Panc1 (cell line): ENCODE measurements around the gene GALNT10. TPM values are rescaled to one million over a fixed set of nuclear protein-coding genes. Genes with fewer than 3 reads are reported as not detected.

Experiments used
- ATAC-seq: fragments of 200-7000 bp; cut with Tn5 transposase; 2 replicates; pipeline ENCODE4 v1.9.1; 2020; ENCODE audit warnings: mild to moderate bottlenecking, moderate library complexity
- BruUV-seq: library from RNA; stranded (reverse); fragments of 400-500 nt; replicated peaks from 2 replicates; lab custom pipeline; 2021; lab: Mats Ljungman, UMichigan
- CTCF ChIA-PET: fragments of 300-600 bp; sonication (Branson Sonifier 250); formaldehyde crosslinking; loops from one replicate; lab custom pipeline; 2022; ENCODE audit warnings: antibody characterized with exemption; lab: Charles Lee
- POLR2A ChIA-PET: fragments of 300-600 bp; sonication (Branson Sonifier 250); formaldehyde crosslinking; loops from one replicate; lab custom pipeline; 2022; ENCODE audit warnings: antibody characterized with exemption; lab: Charles Lee
- DNase-seq: peaks from one replicate; pipeline ENCODE4 v3.0.0-alpha.2; 2010; ENCODE audit warnings: low read depth, low spot score
- H3K27ac ChIP-seq: 2 replicates; pipeline ENCODE4 v1.5.1; 2011; ENCODE audit warnings: mild to moderate bottlenecking, low read length, inconsistent platforms
- H3K27me3 ChIP-seq: fragments of 200-500 bp; sonication (Bioruptor generic); 2 replicates; pipeline ENCODE4 v1.6.0; 2014; ENCODE audit warnings: low read length, inconsistent platforms; ENCODE audit not compliant: control insufficient read depth, insufficient read depth
- H3K36me3 ChIP-seq: fragments of 200-500 bp; sonication (Bioruptor generic); 2 replicates; pipeline ENCODE4 v1.5.1; 2014; ENCODE audit warnings: inconsistent platforms, mild to moderate bottlenecking, low read length, moderate library complexity; ENCODE audit not compliant: control insufficient read depth, insufficient read depth
- H3K4me1 ChIP-seq: 2 replicates; pipeline ENCODE4 v1.5.1; 2011; ENCODE audit warnings: inconsistent platforms, mild to moderate bottlenecking, low read length, moderate library complexity; ENCODE audit not compliant: control insufficient read depth, insufficient read depth
- H3K4me3 ChIP-seq, 2 experiments: 2 replicates each; pipeline ENCODE4 v1.5.1; 2011 to 2012; ENCODE audit warnings: low read depth in 2 of 2, low read length in 2 of 2, mild to moderate bottlenecking in 2 of 2, inconsistent platforms in 1 of 2, moderate library complexity in 1 of 2
- H3K9me3 ChIP-seq: fragments of 200-500 bp; sonication (Bioruptor generic); 2 replicates; pipeline ENCODE4 v1.5.1; 2014; ENCODE audit warnings: low read depth, mild to moderate bottlenecking, inconsistent platforms, low read length, moderate library complexity; ENCODE audit not compliant: control insufficient read depth, insufficient read depth
- POLR2AphosphoS5 ChIP-seq: IDR thresholded peaks from 2 replicates; pipeline ENCODE4 v1.6.1; 2012; ENCODE audit warnings: mild to moderate bottlenecking, low read depth, low read length, moderate library complexity
- SIN3A ChIP-seq: IDR thresholded peaks from 2 replicates; pipeline ENCODE4 v1.6.1; 2012; ENCODE audit warnings: low read depth, mild to moderate bottlenecking, low read length, moderate library complexity, borderline replicate concordance; ENCODE audit not compliant: insufficient read depth
- TCF7L2 ChIP-seq: IDR thresholded peaks from 2 replicates; pipeline ENCODE4 v1.6.1; 2011; ENCODE audit warnings: mild to moderate bottlenecking, low read depth, low read length, inconsistent platforms
- in situ Hi-C: cut with HindIII; loops from 2 replicates; pipeline ENCODE4 v1.10.0; 2016; ENCODE audit warnings: low sequenced_read_pairs, low pct_unique_long_range_greater_than_20kb
- intact Hi-C: fragments of 100-400 bp; cut with micrococcal nuclease; formaldehyde crosslinking; loops from one replicate; pipeline ENCODE4 v1.10.0; 2022; ENCODE audit not compliant: unreplicated experiment
- total RNA-seq: library from RNA; stranded (reverse); gene quantifications from one replicate; pipeline ENCODE4 v1.2.1, GENCODE V29; 2021; ENCODE audit not compliant: unreplicated experiment
- TF ChIP-seq, protein P1 (sequence below), 2 experiments: IDR thresholded peaks; 2 replicates each; pipeline ENCODE4 v1.6.1; 2011 to 2012; ENCODE audit warnings: low read depth in 2 of 2, control low read depth in 1 of 2, low read length in 1 of 2, mild to moderate bottlenecking in 1 of 2, moderate library complexity in 1 of 2; ENCODE audit not compliant: insufficient read depth in 1 of 2
- TF ChIP-seq, protein P2 (sequence below): fragments of 450-650 bp; IDR thresholded peaks from 2 replicates; pipeline ENCODE4 v1.5.1; 2017; ENCODE audit warnings: mild to moderate bottlenecking

Gene GALNT10
- total RNA-seq, 1 experiment from 2014 or later = 50.5 TPM

DNA sequence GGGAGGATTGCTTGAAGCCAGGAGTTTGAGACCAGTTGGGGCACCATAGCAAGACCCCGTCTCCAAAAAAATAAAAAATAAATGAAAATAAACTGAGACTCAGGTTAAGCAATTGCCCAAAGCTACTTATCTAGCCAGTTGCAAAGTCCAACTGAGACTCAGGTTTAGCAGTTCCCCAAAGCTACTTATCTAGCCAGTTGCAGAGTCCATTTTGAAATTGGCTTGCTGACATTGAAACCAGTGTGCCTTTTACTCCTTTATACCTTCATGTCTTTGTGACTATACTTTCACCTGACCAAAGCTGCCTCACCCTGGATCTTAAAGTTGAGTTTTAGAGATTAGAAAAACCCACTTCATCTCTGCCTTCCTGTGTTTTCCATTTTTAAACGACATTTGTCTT is 66.5 kb downstream of the GALNT10 start:
- no peak overlapping the region for H3K4me3 ChIP-seq
- TF ChIP-seq POLR2AphosphoS5 = no peak
- TF ChIP-seq SIN3A = no peak
- TF ChIP-seq, protein P1, sequence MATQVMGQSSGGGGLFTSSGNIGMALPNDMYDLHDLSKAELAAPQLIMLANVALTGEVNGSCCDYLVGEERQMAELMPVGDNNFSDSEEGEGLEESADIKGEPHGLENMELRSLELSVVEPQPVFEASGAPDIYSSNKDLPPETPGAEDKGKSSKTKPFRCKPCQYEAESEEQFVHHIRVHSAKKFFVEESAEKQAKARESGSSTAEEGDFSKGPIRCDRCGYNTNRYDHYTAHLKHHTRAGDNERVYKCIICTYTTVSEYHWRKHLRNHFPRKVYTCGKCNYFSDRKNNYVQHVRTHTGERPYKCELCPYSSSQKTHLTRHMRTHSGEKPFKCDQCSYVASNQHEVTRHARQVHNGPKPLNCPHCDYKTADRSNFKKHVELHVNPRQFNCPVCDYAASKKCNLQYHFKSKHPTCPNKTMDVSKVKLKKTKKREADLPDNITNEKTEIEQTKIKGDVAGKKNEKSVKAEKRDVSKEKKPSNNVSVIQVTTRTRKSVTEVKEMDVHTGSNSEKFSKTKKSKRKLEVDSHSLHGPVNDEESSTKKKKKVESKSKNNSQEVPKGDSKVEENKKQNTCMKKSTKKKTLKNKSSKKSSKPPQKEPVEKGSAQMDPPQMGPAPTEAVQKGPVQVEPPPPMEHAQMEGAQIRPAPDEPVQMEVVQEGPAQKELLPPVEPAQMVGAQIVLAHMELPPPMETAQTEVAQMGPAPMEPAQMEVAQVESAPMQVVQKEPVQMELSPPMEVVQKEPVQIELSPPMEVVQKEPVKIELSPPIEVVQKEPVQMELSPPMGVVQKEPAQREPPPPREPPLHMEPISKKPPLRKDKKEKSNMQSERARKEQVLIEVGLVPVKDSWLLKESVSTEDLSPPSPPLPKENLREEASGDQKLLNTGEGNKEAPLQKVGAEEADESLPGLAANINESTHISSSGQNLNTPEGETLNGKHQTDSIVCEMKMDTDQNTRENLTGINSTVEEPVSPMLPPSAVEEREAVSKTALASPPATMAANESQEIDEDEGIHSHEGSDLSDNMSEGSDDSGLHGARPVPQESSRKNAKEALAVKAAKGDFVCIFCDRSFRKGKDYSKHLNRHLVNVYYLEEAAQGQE (IDR thresholded peaks at IDR 0.05; ENCODE audit: insufficient read depth in 1 of 2, low read depth in 2 of 2, low read length in 1 of 2) = no peak
- TF ChIP-seq, protein P2, sequence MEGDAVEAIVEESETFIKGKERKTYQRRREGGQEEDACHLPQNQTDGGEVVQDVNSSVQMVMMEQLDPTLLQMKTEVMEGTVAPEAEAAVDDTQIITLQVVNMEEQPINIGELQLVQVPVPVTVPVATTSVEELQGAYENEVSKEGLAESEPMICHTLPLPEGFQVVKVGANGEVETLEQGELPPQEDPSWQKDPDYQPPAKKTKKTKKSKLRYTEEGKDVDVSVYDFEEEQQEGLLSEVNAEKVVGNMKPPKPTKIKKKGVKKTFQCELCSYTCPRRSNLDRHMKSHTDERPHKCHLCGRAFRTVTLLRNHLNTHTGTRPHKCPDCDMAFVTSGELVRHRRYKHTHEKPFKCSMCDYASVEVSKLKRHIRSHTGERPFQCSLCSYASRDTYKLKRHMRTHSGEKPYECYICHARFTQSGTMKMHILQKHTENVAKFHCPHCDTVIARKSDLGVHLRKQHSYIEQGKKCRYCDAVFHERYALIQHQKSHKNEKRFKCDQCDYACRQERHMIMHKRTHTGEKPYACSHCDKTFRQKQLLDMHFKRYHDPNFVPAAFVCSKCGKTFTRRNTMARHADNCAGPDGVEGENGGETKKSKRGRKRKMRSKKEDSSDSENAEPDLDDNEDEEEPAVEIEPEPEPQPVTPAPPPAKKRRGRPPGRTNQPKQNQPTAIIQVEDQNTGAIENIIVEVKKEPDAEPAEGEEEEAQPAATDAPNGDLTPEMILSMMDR = no peak
- no peak for TF ChIP-seq TCF7L2
- ATAC-seq = no peak
- CTCF ChIA-PET = no interaction called here
- POLR2A ChIA-PET = no interaction called here
- no peaks in the 10 kb centered on the region for H3K36me3 ChIP-seq
- no peaks in the 10 kb centered on the region for H3K9me3 ChIP-seq
- no TSS peak for BruUV-seq
- in situ Hi-C loops = no loop called here
- H3K4me1 ChIP-seq = no peaks in the 10 kb centered on the region
- no peak overlapping the region for H3K27ac ChIP-seq
- H3K27me3 ChIP-seq = no peaks in the 10 kb centered on the region
- no peak for DNase-seq
- intact Hi-C loops = no loop called here

DNA sequence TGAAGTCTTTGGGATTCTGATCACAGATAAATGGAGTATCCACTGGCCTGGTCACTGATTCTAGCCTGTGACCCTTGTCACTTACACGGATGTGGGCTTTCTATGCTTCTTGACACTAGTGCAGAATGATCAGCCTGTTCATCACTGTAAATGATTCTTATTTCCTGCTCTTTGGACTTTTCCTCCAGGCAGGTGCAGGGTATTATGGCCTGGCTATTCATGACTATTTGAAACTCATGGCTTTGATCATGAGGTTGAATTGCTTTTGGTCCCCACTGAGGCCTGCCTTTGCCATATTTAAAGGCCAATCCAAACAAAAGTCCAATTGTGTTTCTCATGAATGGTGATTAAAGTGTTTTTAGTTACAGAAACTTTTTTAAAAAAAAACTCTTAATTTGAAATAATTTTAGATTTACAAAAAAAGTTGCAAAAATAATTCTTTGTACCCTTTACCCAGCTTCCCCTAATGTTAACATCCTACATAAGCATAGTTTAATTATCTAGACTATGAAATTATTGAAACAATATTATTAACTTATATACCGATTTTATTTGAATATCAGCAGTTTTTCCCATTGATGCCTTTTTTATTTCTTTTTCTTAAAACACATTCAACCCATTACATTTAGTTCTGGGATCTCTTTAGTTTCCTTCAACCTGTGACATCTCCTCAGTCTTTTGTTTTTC is 68.1 kb downstream of the GALNT10 start:
- CTCF ChIA-PET = no interaction called here
- no peaks in the 10 kb centered on the region for H3K36me3 ChIP-seq
- POLR2A ChIA-PET = no interaction called here
- H3K27ac ChIP-seq = no peak overlapping the region
- TF ChIP-seq POLR2AphosphoS5 (no peak), SIN3A (no peak), TCF7L2 (no peak)
- TF ChIP-seq, protein P1 (IDR thresholded peaks at IDR 0.05; ENCODE audit: insufficient read depth in 1 of 2, low read depth in 2 of 2, low read length in 1 of 2) = no peak
- TF ChIP-seq, protein P2 = no peak
- BruUV-seq = no TSS peak
- intact Hi-C loops (no loop called here), in situ Hi-C loops (no loop called here)
- ATAC-seq = no peak
- H3K27me3 ChIP-seq = no peaks in the 10 kb centered on the region
- DNase-seq = no peak
- H3K4me1 ChIP-seq = no peaks in the 10 kb centered on the region
- H3K4me3 ChIP-seq = no peak overlapping the region
- no peaks in the 10 kb centered on the region for H3K9me3 ChIP-seq
